ENCODE measurements around the gene STARD8.
A peak's percentile ranks its signal among the peaks of the same experiment; 100 is the strongest.
"Not testable (repeated sequence)": the region's sequence is repeated elsewhere in the genome, so short reads cannot be mapped to it uniquely, and the experiment has no call there.

Gene STARD8

GRCh38 chrX:68658530-68658929, 11.1 kb downstream of the STARD8 start:
- DNase-seq: no peak

DNA sequence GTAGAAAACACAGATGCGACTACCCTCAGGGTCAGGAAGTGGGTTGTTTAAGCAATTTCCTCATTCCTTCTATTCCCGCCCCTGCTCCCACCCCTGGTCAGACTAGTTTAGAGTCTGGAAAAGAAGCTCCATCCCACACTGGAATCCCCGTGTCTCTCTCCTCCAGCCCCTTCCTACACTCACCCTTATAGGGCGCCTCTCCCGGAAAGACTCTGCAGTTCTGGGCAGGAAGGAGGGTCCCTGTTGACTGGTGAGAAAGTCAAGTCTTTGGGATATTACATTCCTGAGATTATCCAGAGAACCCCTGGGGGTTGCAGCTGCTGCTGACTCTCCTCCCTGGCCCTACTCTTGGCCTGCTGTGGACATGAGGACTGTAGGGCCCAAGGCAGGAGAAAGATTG, 11.9 kb downstream of the STARD8 start:
- DNase-seq: peak; percentile 31

DNA sequence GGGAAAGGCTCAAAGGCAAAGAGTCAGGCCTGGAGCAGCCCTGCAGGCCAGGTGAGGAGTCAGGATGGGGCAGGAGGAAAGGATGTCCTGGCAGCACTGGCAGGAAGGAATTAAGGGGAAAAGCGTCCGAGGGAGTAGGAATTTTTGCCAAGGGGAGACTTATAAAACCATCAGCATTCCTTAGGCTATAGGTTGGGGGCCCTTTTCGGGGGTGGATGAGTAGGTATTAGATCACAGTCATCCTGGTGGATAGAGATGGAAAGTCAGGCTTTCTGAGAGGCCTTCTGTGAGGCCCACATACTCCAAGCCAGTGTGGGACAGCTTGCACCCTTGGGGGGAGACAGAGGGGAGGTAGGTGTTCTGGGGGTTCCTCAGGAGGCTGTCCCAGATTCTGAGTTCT, 12.3 kb downstream of the STARD8 start:
- DNase-seq: no peak

DNA sequence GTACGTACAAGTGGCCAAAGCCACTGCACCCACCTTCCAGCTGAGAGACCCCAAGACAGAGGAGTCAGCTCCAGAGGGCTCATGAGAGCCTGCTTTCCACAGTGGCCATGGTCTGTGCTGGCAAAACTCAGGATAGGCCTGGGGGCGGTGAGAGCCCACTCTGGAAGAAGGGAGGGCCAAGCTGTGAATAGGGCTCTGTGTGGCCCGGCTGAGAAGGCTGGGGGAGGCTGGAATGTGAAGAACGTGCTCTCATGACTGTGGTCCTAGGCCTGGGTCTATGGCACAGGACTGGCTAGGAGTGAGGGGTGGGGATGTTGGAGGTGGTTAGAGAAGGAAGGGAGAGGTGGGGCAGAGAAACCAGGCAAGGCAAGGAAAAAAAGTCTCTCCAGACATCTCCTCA, 13.3 kb downstream of the STARD8 start:
- DNase-seq: no peak

- no peak for DNase-seq
Observed at GRCh38 chrX:68665502-68665901, 18.0 kb downstream of the STARD8 start.

GRCh38 chrX:68666580-68666979, 19.1 kb downstream of the STARD8 start:
- peak; percentile 75 for DNase-seq

DNA sequence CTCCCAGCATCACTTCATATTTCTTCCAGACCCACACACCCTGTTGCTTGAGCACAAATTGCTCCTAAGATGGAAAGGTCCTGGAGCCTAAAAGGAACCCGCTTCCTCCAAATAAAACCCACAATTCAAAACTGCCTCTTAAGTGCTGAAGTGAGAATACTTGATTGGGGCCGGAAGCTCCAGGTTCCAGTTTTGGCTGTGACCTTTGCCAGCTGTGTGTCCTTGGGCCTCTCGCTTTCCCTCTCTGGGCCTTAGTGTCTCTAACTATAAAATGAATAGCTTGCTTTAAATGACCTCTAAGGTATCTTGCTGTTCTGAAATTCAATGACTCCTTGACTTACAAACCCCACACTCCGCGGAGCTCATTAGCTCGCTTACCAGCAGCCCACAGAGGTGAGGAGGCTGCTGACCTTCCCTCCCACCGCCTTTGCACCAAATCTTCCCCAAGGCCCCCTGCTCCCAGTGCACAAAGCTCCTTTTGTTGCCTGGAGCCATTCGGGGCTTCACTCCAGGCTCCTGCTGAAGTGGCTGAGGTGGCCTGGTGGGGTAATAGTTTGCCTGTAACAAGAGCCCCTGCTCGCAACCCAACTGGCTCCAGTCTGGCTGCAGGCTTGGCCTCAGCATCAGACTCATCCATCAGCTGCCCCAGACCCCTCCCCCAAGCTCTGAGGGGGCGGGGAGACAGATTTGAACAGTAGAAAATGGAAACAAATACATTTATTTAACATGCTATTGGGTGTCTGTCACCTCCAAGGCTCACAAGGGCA, 21.8 kb downstream of the STARD8 start:
- DNase-seq: no peak

GRCh38 chrX:68669871-68670270, 22.4 kb downstream of the STARD8 start:
- no peak for DNase-seq

- DNase-seq: no peak
Observed at GRCh38 chrX:68671221-68671620, 23.8 kb downstream of the STARD8 start.

DNA sequence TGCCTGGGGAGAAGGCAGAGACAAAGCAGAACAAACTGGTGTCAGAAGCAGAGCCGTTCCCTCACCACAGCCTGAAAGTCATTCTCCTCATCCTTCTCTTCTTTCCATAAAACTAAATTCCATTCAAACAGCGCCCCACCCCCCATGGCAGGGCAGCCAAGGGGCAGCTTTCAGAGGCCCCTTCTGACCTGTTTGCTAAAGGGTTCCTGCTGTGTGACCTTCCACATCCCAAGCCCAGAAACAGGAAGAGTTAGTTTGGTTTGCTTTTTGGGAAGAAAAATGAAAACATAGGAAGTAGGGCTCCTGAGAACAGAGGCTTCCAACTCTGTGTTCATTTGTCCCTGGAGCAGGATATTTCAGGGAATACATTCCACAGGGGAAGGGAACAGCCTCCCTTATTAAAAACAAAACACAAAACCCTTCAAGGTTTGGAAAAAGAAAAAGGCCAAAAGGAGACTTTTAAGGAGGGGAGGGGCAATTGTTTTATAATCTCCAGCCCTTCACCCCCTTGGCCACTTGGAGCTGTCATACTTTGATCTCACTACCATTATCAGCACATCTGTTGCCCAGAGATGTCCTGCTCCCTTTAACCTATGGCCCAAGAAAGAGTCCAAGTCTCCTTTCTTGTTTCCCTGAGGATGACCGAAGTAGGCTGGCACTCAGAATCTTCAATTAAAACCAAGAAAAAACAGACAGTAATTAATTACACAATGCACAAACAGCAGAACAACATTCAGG, 25.3 kb downstream of the STARD8 start:
- DNase-seq: no peak

DNA sequence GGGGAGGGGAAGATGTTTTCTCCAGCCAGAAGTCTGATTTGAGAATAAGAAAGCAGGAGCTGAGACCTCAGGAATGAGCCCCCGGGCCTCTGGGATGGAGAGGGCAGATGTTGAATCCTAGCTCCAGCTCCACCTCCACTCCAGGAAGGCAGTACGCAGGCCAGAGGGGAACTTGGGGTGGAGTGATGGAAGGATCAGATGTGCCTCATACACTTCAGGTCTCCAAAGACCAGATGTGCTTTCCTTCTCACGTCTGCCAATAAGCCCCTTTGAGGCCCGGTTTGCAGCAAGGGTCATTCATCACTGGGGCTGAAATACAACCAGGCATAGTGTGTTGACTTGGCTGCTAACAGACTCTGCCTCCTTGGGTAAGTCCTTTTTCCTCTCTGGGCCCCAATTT, 28.1 kb downstream of the STARD8 start:
- no peak for DNase-seq

GRCh38 chrX:68676335-68676734, 28.9 kb downstream of the STARD8 start:
- DNase-seq: no peak

DNA sequence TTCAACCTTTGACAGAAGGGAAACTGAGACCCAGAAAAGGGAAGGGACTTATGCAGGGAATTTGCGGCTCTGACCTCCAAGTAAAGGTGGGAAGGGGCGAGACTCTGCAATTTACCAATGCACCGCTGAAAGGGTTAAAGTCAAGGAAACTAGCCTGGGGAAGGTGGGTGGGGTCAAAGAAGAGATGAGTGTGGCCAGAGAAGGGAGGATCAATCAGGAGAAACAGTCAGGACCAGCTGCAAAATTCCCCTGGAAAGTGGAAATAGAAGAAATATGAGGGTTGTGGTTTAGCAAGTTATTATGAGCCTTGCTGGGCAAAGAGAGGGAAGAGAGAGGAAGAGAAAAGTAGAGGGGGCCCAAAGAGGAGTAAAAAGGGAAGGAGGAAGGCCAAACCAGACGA, 30.5 kb downstream of the STARD8 start:
- DNase-seq: peak; percentile 10

DNA sequence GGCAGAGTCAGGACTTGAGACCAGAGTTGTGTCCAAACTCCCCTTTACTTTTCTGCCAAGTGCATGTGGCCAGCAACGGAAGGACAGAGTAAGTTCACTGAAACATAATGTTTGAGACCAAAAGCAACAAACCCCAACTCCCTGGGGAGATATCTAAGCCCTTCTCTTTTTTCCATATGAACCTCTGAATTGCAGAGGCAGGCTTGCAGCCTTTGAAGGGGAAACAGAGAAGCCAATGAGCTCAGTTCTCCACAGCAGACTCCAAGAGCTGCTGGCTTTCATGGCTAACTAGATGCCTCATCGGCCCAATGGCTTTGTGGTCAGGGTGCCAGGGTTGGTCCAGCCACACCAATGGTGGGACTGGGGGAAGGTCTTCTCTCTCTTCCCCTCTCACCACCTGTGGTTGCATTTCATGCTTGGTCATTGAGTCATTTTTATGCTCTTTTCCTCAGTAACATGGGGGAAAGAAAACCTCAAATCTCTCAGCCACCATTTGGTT, 34.0 kb downstream of the STARD8 start:
- peak; percentile 76 for DNase-seq

DNA sequence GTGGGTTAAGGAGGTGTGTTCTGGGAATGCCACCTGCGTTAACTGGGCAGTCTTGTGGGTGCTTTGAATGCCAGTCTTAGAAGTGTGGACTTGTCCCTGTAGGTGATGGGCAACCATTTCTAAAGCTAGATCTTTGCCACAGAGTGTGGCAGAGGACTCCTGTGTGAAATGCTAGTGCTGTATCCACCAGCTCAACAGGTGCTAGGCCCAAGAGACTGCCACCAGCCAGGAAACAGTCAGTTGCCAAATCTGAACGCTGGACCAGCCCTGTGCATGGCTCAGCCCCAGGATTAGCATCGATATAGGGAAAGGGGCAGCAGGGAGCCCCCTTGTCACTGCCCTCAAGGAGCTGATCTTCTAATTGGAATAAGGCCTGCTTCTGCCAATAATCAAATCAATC, 35.3 kb downstream of the STARD8 start:
- DNase-seq: no peak

- no peak for DNase-seq
Observed at GRCh38 chrX:68683580-68683979, 36.1 kb downstream of the STARD8 start.

DNA sequence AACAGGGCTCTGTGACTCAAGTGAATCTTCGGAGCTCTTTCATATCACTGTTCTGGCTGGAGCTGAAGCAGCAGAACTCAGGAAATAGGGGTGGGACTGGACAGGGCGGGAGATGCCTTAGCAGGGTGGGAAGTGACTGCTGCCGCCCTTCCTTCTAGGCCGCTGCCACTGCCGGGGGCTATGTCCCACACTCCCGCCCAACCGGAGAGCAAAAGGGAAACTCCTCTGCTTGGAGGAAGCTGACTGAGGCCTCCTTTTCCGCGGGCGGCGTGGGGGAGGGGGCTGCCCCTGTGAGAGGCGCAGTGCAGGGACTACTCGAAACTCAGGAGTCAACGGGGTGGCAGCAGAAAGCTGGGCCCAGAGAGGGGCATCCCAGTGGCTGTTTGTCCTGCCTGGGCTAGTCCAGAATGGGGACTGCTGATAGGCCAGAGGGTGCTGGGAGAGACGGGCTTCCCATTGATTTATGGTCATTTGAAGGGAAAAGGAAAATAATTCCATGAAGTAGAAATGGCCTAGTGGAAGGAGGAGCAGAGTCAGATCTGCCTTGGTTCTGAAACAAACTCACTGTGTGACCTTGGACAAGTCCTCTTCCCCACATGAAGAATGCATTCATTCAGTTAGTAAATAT, 36.9 kb downstream of the STARD8 start:
- peak; percentile 58 for DNase-seq

DNA sequence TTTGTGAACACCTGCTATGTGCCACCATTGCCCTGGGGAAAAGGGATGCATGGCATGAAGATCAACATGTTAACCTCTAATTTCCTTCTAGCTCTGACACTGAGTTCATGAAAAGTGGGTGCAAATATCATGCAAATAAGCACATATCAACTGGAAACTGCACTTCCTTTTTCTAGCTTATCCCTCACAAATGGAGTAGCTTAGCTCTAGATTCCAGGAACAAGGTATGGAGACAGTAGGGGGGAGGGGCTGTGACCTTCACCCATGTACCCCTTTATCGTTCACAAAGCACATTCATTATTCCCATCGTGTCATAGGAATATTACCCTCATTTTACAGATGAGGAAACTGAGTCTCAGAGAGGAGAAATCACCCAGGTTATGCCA, 37.4 kb downstream of the STARD8 start:
- peak; percentile 24 for DNase-seq

GRCh38 chrX:68685685-68686084, 38.2 kb downstream of the STARD8 start:
- peak; percentile 86 for DNase-seq

GRCh38 chrX:68686097-68686977, 38.9 kb downstream of the STARD8 start:
- peak; percentile 60 for DNase-seq

- DNase-seq: not testable (repeated sequence)
Observed at GRCh38 chrX:68688931-68689330, 41.5 kb downstream of the STARD8 start.

- DNase-seq: no peak
Observed at GRCh38 chrX:68690936-68691501, 43.6 kb downstream of the STARD8 start.
